H7 (cell line): ENCODE data around the gene PPFIA2. TPM values are rescaled to one million over a fixed set of nuclear protein-coding genes. Genes with fewer than 3 reads are reported as not detected.
"Not testable (repeated sequence)": the region's sequence is repeated elsewhere in the genome, so short reads cannot be mapped to it uniquely, and the experiment has no call there.

Experiments
- DNase-seq: peaks from one replicate; pipeline ENCODE4 v3.0.0; 2012
- H3K27me3 ChIP-seq: 2 replicates; pipeline ENCODE4 v1.6.0; 2011; ENCODE audit warnings: mild to moderate bottlenecking, low read length; ENCODE audit not compliant: control insufficient read depth, insufficient read depth
- H3K36me3 ChIP-seq: replicated peaks from 2 replicates; pipeline ENCODE4 v1.5.1; 2011; ENCODE audit warnings: low read length; ENCODE audit not compliant: control insufficient read depth, insufficient read depth
- H3K4me3 ChIP-seq: 2 replicates; pipeline ENCODE4 v1.5.1; 2011; ENCODE audit warnings: low read depth, mild to moderate bottlenecking, control low read depth, low read length, moderate library complexity; ENCODE audit not compliant: insufficient read depth
- total RNA-seq: library from RNA; depleted of rRNA; stranded (reverse); fragments of >200 nt; shearing (Covaris generic); gene quantifications from 2 replicates; pipeline ENCODE4 v1.2.3, GENCODE V29; 2014

The PPFIA2 gene
- total RNA-seq, 1 experiment from 2014 or later: 0.03 TPM

GRCh38 chr12:81718616-81719015 is 40.5 kb downstream of the PPFIA2 start:
- Histone ChIP-seq H3K27me3 (no peaks in the 10 kb centered on the region), H3K4me3 (no peak overlapping the region), H3K36me3 (no peaks in the 10 kb centered on the region)
- no peak for DNase-seq

- no peaks in the 10 kb centered on the region for H3K27me3 ChIP-seq
- no peak overlapping the region for H3K4me3 ChIP-seq
- H3K36me3 ChIP-seq: no peaks in the 10 kb centered on the region
- DNase-seq: no peak
These were observed 46.6 kb downstream of the PPFIA2 start for GRCh38 chr12:81712536-81712935.

GRCh38 chr12:81705586-81705985 is 53.6 kb downstream of the PPFIA2 start:
- Histone ChIP-seq H3K27me3 (no peaks in the 10 kb centered on the region), H3K36me3 (no peaks in the 10 kb centered on the region), H3K4me3 (no peak overlapping the region)
- DNase-seq: no peak

GRCh38 chr12:81699551-81699950 is 59.6 kb downstream of the PPFIA2 start:
- Histone ChIP-seq H3K4me3 (no peak overlapping the region), H3K27me3 (no peaks in the 10 kb centered on the region), H3K36me3 (no peaks in the 10 kb centered on the region)
- no peak for DNase-seq

GRCh38 chr12:81692008-81692407 is 67.1 kb downstream of the PPFIA2 start:
- H3K36me3 ChIP-seq: no peaks in the 10 kb centered on the region
- no peak for DNase-seq
- no peak overlapping the region for H3K4me3 ChIP-seq
- no peaks in the 10 kb centered on the region for H3K27me3 ChIP-seq

GRCh38 chr12:81683881-81684280 is 75.3 kb downstream of the PPFIA2 start:
- Histone ChIP-seq H3K4me3 (no peak overlapping the region), H3K36me3 (no peaks in the 10 kb centered on the region), H3K27me3 (no peaks in the 10 kb centered on the region)
- no peak for DNase-seq

- Histone ChIP-seq H3K36me3 (no peaks in the 10 kb centered on the region), H3K4me3 (no peak overlapping the region), H3K27me3 (no peaks in the 10 kb centered on the region)
- no peak for DNase-seq
These were observed 79.5 kb downstream of the PPFIA2 start for GRCh38 chr12:81679614-81680013.

GRCh38 chr12:81670759-81671158 is 88.4 kb downstream of the PPFIA2 start:
- no peaks in the 10 kb centered on the region for H3K36me3 ChIP-seq
- DNase-seq: no peak
- no peaks in the 10 kb centered on the region for H3K27me3 ChIP-seq
- no peak overlapping the region for H3K4me3 ChIP-seq

GRCh38 chr12:81668475-81668874 is 90.7 kb downstream of the PPFIA2 start:
- DNase-seq: no peak
- H3K4me3 ChIP-seq: no peak overlapping the region
- H3K27me3 ChIP-seq: no peaks in the 10 kb centered on the region
- H3K36me3 ChIP-seq: no peaks in the 10 kb centered on the region

GRCh38 chr12:81659310-81659709 is 99.8 kb downstream of the PPFIA2 start:
- not testable (repeated sequence) for H3K4me3 ChIP-seq, H3K27me3 ChIP-seq, DNase-seq, H3K36me3 ChIP-seq

- no peak for DNase-seq
- Histone ChIP-seq H3K36me3 (no peaks in the 10 kb centered on the region), H3K4me3 (no peak overlapping the region), H3K27me3 (no peaks in the 10 kb centered on the region)
These were observed 114.6 kb downstream of the PPFIA2 start for GRCh38 chr12:81644503-81644902.

- Histone ChIP-seq H3K4me3 (no peak overlapping the region), H3K27me3 (no peaks in the 10 kb centered on the region), H3K36me3 (no peaks in the 10 kb centered on the region)
- no peak for DNase-seq
These were observed 120.0 kb downstream of the PPFIA2 start for GRCh38 chr12:81639196-81639595.

GRCh38 chr12:81633127-81633526 is 126.0 kb downstream of the PPFIA2 start:
- no peaks in the 10 kb centered on the region for H3K27me3 ChIP-seq
- H3K4me3 ChIP-seq: no peak overlapping the region
- H3K36me3 ChIP-seq: no peaks in the 10 kb centered on the region
- DNase-seq: no peak

GRCh38 chr12:81627336-81628189 is 131.6 kb downstream of the PPFIA2 start:
- no peaks in the 10 kb centered on the region for H3K27me3 ChIP-seq
- no peaks in the 10 kb centered on the region for H3K36me3 ChIP-seq
- DNase-seq: no peak
- H3K4me3 ChIP-seq: no peak overlapping the region

GRCh38 chr12:81626406-81626805 is 132.7 kb downstream of the PPFIA2 start:
- Histone ChIP-seq H3K36me3 (no peaks in the 10 kb centered on the region), H3K27me3 (no peaks in the 10 kb centered on the region), H3K4me3 (no peak overlapping the region)
- DNase-seq: no peak
